B cell (primary cell): ENCODE results near the gene ATP6V0A1. TPM values are rescaled to one million over a fixed set of nuclear protein-coding genes. Genes with fewer than 3 reads are reported as not detected.

Source experiments
- ATAC-seq: fragments of 200-7000 bp; cut with Tn5 transposase; one replicate; pipeline ENCODE4 v1.10.0; 2021; ENCODE audit warnings: low read depth, mild to moderate bottlenecking, moderate number of reproducible peaks, moderate library complexity
- CTCF ChIA-PET: fragments of 350-600 bp; sonication (Branson Sonifier 250); formaldehyde crosslinking; loops from one replicate; lab custom pipeline; 2021; ENCODE audit warnings: antibody characterized with exemption, inconsistent platforms; lab: Charles Lee
- POLR2A ChIA-PET: fragments of 350-600 bp; sonication (Branson Sonifier 250); formaldehyde crosslinking; loops from one replicate; lab custom pipeline; 2021; ENCODE audit warnings: antibody characterized with exemption; lab: Charles Lee
- DNase-seq: peaks from one replicate; pipeline ENCODE4 v3.0.0; 2013
- H2AFZ ChIP-seq: 2 replicates; pipeline ENCODE4 v1.6.1; 2012; ENCODE audit warnings: mild to moderate bottlenecking, low read depth, low read length; ENCODE audit not compliant: insufficient read depth, poor library complexity, severe bottlenecking
- H3K27ac ChIP-seq, 2 donors: 1 replicate in 1 of 2; 2 replicates in 1 of 2; pipeline ENCODE4 v1.5.1; 2012 to 2013; ENCODE audit warnings: low read length in 2 of 2, mild to moderate bottlenecking in 2 of 2, moderate library complexity in 1 of 2
- H3K27me3 ChIP-seq, 4 experiments: fragments of 200-600 bp in 1 of 4; sonication (generic) in 1 of 4; replicated peaks in 1 of 4; 1 replicate in 2 of 4; 2 replicates in 2 of 4; pipeline versions ENCODE4 v1.6.1 to v1.7.0; 2013 to 2016; ENCODE audit warnings: low read length in 3 of 4, mild to moderate bottlenecking in 2 of 4, mixed read lengths in 1 of 4, moderate library complexity in 1 of 4; ENCODE audit not compliant: insufficient read depth in 4 of 4, control insufficient read depth in 3 of 4; ENCODE audit errors: control extremely low read depth in 1 of 4
- H3K36me3 ChIP-seq, 2 experiments: replicated peaks in 1 of 2; 1 replicate in 1 of 2; 2 replicates in 1 of 2; pipeline versions ENCODE4 v1.6.1 to v1.7.1; 2013; ENCODE audit warnings: low read length in 1 of 2; ENCODE audit not compliant: insufficient read depth in 2 of 2, control insufficient read depth in 1 of 2; ENCODE audit errors: control extremely low read depth in 1 of 2, extremely low read depth in 1 of 2
- H3K4me1 ChIP-seq, 2 donors: fragments of 200-600 bp in 1 of 2; sonication (generic) in 1 of 2; 1 replicate in 1 of 2; 2 replicates in 1 of 2; pipeline versions ENCODE4 v1.5.1 to v1.6.1; 2013 to 2017; ENCODE audit warnings: low read length in 2 of 2; ENCODE audit not compliant: control insufficient read depth in 2 of 2, insufficient read depth in 2 of 2
- H3K4me2 ChIP-seq: replicated peaks from 2 replicates; pipeline ENCODE3; 2012; ENCODE audit warnings: mild to moderate bottlenecking, low read depth, low read length; ENCODE audit not compliant: poor library complexity, severe bottlenecking
- H3K4me3 ChIP-seq, 5 experiments: fragments of 200-600 bp in 1 of 5; sonication (generic) in 1 of 5; 1 replicate in 3 of 5; 2 replicates in 2 of 5; pipeline versions ENCODE4 v1.5.1 to v1.7.0; 2011 to 2016; ENCODE audit warnings: low read length in 4 of 5, mild to moderate bottlenecking in 4 of 5, low read depth in 2 of 5, control low read depth in 1 of 5, moderate library complexity in 1 of 5; ENCODE audit not compliant: insufficient read depth in 1 of 5; ENCODE audit errors: control extremely low read depth in 1 of 5, extremely low read depth in 1 of 5
- H3K79me2 ChIP-seq: fragments of 200-600 bp; sonication (generic); one replicate; pipeline ENCODE4 v1.6.0; 2016; ENCODE audit warnings: low read length; ENCODE audit not compliant: control insufficient read depth, insufficient read depth
- H3K9ac ChIP-seq: fragments of 200-600 bp; sonication (generic); 2 replicates; pipeline ENCODE4 v1.6.1; 2017; ENCODE audit warnings: mild to moderate bottlenecking, low read length, moderate library complexity
- H3K9me3 ChIP-seq, 3 donors: one replicate each; pipeline versions ENCODE4 v1.6.1 to v1.7.1; 2013; ENCODE audit warnings: low read length in 2 of 3; ENCODE audit not compliant: control insufficient read depth in 2 of 3, insufficient read depth in 1 of 3; ENCODE audit errors: control extremely low read depth in 1 of 3
- H4K20me1 ChIP-seq: 2 replicates; pipeline ENCODE4 v1.6.0; 2012; ENCODE audit warnings: mild to moderate bottlenecking, low read length; ENCODE audit not compliant: insufficient read depth, control insufficient read depth, poor library complexity, severe bottlenecking
- H3K27ac Mint-ChIP-seq: one replicate; pipeline ENCODE4 v1.8.0; 2021; ENCODE audit warnings: mixed read lengths
- H3K27me3 Mint-ChIP-seq: one replicate; pipeline ENCODE4 v1.8.0; 2021; ENCODE audit warnings: mixed read lengths
- H3K4me1 Mint-ChIP-seq: one replicate; pipeline ENCODE4 v1.8.0; 2021; ENCODE audit warnings: mixed read lengths
- H3K4me3 Mint-ChIP-seq: one replicate; pipeline ENCODE4 v1.8.0; 2021; ENCODE audit warnings: mixed read lengths
- H3K9me3 Mint-ChIP-seq: one replicate; pipeline ENCODE4 v1.8.0; 2022; ENCODE audit warnings: mixed read lengths; ENCODE audit not compliant: insufficient read depth
- CTCF ChIP-seq: fragments of 200-600 bp; IDR thresholded peaks from one replicate; pipeline ENCODE4 v1.8.0; 2022; ENCODE audit warnings: antibody characterized with exemption, mild to moderate bottlenecking
- EZH2 ChIP-seq: IDR thresholded peaks from 2 replicates; pipeline ENCODE4 v1.6.1; 2012; ENCODE audit warnings: borderline replicate concordance, low read depth, mild to moderate bottlenecking, moderate library complexity, low read length; ENCODE audit not compliant: insufficient read depth, poor library complexity, severe bottlenecking
- WGBS: methylation state at CpG from one replicate; pipeline ENCODE4 v1.1.5; 2013; ENCODE audit warnings: missing lambda C conversion rate; ENCODE audit not compliant: insufficient coverage; 5-methylcytosine and 5-hydroxymethylcytosine counted together
- intact Hi-C: fragments of 100-400 bp; cut with micrococcal nuclease; formaldehyde crosslinking; loops from one replicate; pipeline ENCODE4 v1.10.0; 2022
- polyA plus RNA-seq: library from polyadenylated mRNA; depleted of rRNA; stranded (reverse); fragments of >200 nt; gene quantifications from 2 replicates; pipeline ENCODE4 v1.2.3, GENCODE V29; 2012
- total RNA-seq, 2 donors: library from RNA; stranded (reverse); fragments of 120-200 nt in 1 of 2; gene quantifications; 1 replicate in 1 of 2; 2 replicates in 1 of 2; pipeline versions ENCODE4 v1.2.3 to v1.2.4, GENCODE V29; 2013 to 2022

ATP6V0A1 gene
- total and polyA plus RNA-seq, 2 donors (not counting 1 experiment from before 2014, with no cell fraction given): 59.1 to 90.9 TPM

DNA sequence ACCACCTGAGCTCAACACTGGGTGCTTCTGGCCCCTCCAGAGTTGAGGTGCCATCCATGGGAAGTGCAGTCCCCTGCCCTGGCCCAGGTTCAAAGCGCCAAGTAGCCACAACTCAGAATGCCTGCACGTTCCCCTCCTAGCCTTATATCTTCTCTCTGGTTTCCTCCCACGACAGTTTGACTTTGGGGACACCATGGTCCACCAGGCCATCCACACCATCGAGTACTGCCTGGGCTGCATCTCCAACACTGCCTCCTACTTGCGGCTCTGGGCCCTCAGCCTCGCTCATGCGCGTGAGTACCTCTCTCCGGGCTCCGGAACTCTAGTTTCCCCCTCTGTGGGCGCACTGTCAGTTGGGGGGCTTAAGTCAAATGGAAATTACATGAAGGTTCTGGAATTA lies 55.0 kb downstream of the ATP6V0A1 start:
- TF ChIP-seq CTCF: no peak
- no peak for TF ChIP-seq EZH2
- Histone ChIP-seq H3K27ac (no peak overlapping the region), H3K36me3 (peaks cover 0 to 52% of the 10 kb centered on the region in 2 experiments), H3K4me3 (no peak overlapping the region), H3K9ac (no peak overlapping the region), H3K27me3 (no peaks in the 10 kb centered on the region), H2AFZ (no peak overlapping the region), H3K79me2 (no peaks in the 10 kb centered on the region), H3K4me1 (peaks cover 7 to 19% of the 10 kb centered on the region in 2 donors), H3K9me3 (no peaks in the 10 kb centered on the region), H3K4me2 (no peak overlapping the region), H4K20me1 (no peaks in the 10 kb centered on the region)
- 98% methylated on average over 5 of the region's 11 CpGs for WGBS
- ATAC-seq: no peak
- intact Hi-C loops: no loop called here
- Mint-ChIP-seq H3K27me3 (no peaks in the 10 kb centered on the region), H3K4me3 (no peak overlapping the region), H3K27ac (no peak overlapping the region), H3K9me3 (no peaks in the 10 kb centered on the region), H3K4me1 (peaks cover 17% of the 10 kb centered on the region)
- no peak for DNase-seq
- CTCF ChIA-PET: interaction anchor here (0.6 to 2.7 kb wide), 6 partner anchors 64 to 191 kb away, joined by 3 to 12 read pairs (median 4); partner anchors contain the start of gene PSMC3IP
- POLR2A ChIA-PET: no interaction called here

GRCh38 chr17:42514279-42514678 lies 55.6 kb downstream of the ATP6V0A1 start:
- Mint-ChIP-seq H3K9me3 (no peaks in the 10 kb centered on the region), H3K27ac (no peak overlapping the region), H3K4me1 (peaks cover 11% of the 10 kb centered on the region), H3K4me3 (no peak overlapping the region), H3K27me3 (no peaks in the 10 kb centered on the region)
- Histone ChIP-seq H3K4me3 (no peak overlapping the region), H3K9me3 (no peaks in the 10 kb centered on the region), H3K27ac (no peak overlapping the region), H3K4me1 (peaks cover 5 to 14% of the 10 kb centered on the region in 2 donors), H3K27me3 (no peaks in the 10 kb centered on the region), H3K4me2 (no peak overlapping the region), H2AFZ (no peak overlapping the region), H3K79me2 (no peaks in the 10 kb centered on the region), H4K20me1 (no peaks in the 10 kb centered on the region), H3K9ac (no peak overlapping the region), H3K36me3 (peaks cover 0 to 47% of the 10 kb centered on the region in 2 experiments)
- TF ChIP-seq EZH2 (no peak), CTCF (no peak)
- DNase-seq (no peak), ATAC-seq (no peak)
- POLR2A ChIA-PET: no interaction called here
- intact Hi-C loops: no loop called here
- WGBS: over 99% methylated on average over 7 of the region's 11 CpGs
- CTCF ChIA-PET: interaction anchor here (0.6 to 2.7 kb wide), 11 partner anchors 13 to 202 kb away, joined by 3 to 12 read pairs (median 3); partner anchors contain the start of gene PSMC3IP
